HepG2 (cell line): ENCODE measurements around the gene CEP104. TPM values are rescaled to one million over a fixed set of nuclear protein-coding genes. Genes with fewer than 3 reads are reported as not detected.

Experiments used
- ARHGAP35 ChIP-seq: sonication (generic); formaldehyde crosslinking; IDR thresholded peaks from 2 replicates; pipeline ENCODE4 v1.9.0; 2022; ENCODE audit warnings: mild to moderate bottlenecking, inconsistent platforms, moderate library complexity, missing genetic modification reagents, borderline replicate concordance
- ATF7 ChIP-seq, 2 experiments: fragments of 450-650 bp in 1 of 2; sonication (generic) in 1 of 2; formaldehyde crosslinking in 1 of 2; IDR thresholded peaks; 2 replicates each; pipeline versions ENCODE4 v1.4.0 to v1.6.1; 2016 to 2020; ENCODE audit warnings: antibody characterized with exemption in 1 of 2, mild to moderate bottlenecking in 1 of 2, missing genetic modification reagents in 1 of 2
- CBX2 ChIP-seq, 2 experiments: fragments of 200-600 bp in 1 of 2; sonication (generic); formaldehyde crosslinking in 1 of 2; IDR thresholded peaks; 2 replicates each; pipeline versions ENCODE4 v1.7.0 to v1.8.1; 2018 to 2022; ENCODE audit warnings: low read depth in 2 of 2, low read length in 1 of 2, mild to moderate bottlenecking in 1 of 2, missing genetic modification reagents in 1 of 2
- CCDC6 ChIP-seq: sonication (generic); formaldehyde crosslinking; IDR thresholded peaks from 2 replicates; pipeline ENCODE4 v1.8.1; 2022; ENCODE audit warnings: mild to moderate bottlenecking, missing genetic modification reagents, moderate library complexity
- GTF3A ChIP-seq: sonication (generic); formaldehyde crosslinking; conservative IDR thresholded peaks from 2 replicates; pipeline ENCODE4 v1.4.0; 2020; ENCODE audit warnings: mild to moderate bottlenecking, missing genetic modification reagents
- MAFF ChIP-seq: IDR thresholded peaks from 2 replicates; pipeline ENCODE4 v1.6.1; 2011; ENCODE audit warnings: low read depth, low read length, improper control_type of control experiment
- NFE2 ChIP-seq: sonication (generic); formaldehyde crosslinking; IDR thresholded peaks from 2 replicates; pipeline ENCODE4 v1.4.0; 2020; ENCODE audit warnings: missing genetic modification reagents
- NONO ChIP-seq, 2 experiments: fragments of 450-650 bp in 1 of 2; sonication (generic) in 1 of 2; formaldehyde crosslinking in 1 of 2; IDR thresholded peaks in 1 of 2; conservative IDR thresholded peaks in 1 of 2; 2 replicates each; pipeline versions ENCODE4 v1.6.1 to v1.8.0; 2017 to 2022; ENCODE audit warnings: mild to moderate bottlenecking in 1 of 2, missing genetic modification reagents in 1 of 2, moderate library complexity in 1 of 2
- PPARG ChIP-seq: conservative IDR thresholded peaks from 2 replicates; pipeline ENCODE4 v1.6.1; 2016; ENCODE audit warnings: missing biosample characterization, missing genetic modification reagents
- SATB2 ChIP-seq: sonication (generic); formaldehyde crosslinking; IDR thresholded peaks from 2 replicates; pipeline ENCODE4 v1.5.0; 2020; ENCODE audit warnings: missing genetic modification reagents
- SUZ12 ChIP-seq: fragments of 150-350 bp; IDR thresholded peaks from 2 replicates; pipeline ENCODE4 v1.6.1; 2014; ENCODE audit warnings: low read depth, low read length
- ZEB1 ChIP-seq: IDR thresholded peaks from 2 replicates; pipeline ENCODE4 v1.6.1; 2012; ENCODE audit warnings: mild to moderate bottlenecking, low read depth, inconsistent platforms; ENCODE audit not compliant: insufficient replicate concordance
- ZNF160 ChIP-seq: sonication (generic); formaldehyde crosslinking; IDR thresholded peaks from 2 replicates; pipeline ENCODE4 v1.8.0; 2022; ENCODE audit warnings: mild to moderate bottlenecking, inconsistent platforms, missing genetic modification reagents
- ZNF264 ChIP-seq: sonication (generic); formaldehyde crosslinking; IDR thresholded peaks from 2 replicates; pipeline ENCODE4 v1.4.0; 2020; ENCODE audit warnings: missing genetic modification reagents
- polyA plus RNA-seq, 8 experiments: library from polyadenylated mRNA; depleted of rRNA in 3 of 8; stranded (reverse) in 7 of 8; unstranded in 1 of 8; fragments of >200 nt; fragmentation: Illumina TruSeq in 4 of 8; extraction: Trizol in 4 of 8; gene quantifications; 2 replicates each; pipeline versions ENCODE4 v1.2.1 to v1.2.3, GENCODE V29; 2011 to 2016; ENCODE audit warnings: low read depth in 4 of 8, missing spikeins in 1 of 8, mixed read lengths in 1 of 8; ENCODE audit not compliant: insufficient read depth in 1 of 8
- total RNA-seq, 5 experiments: library from RNA; depleted of rRNA; stranded (reverse); fragments of >200 nt; fragmentation: Illumina TruSeq; extraction: Trizol; gene quantifications; 2 replicates each; pipeline ENCODE4 v1.2.3, GENCODE V29; 2016; ENCODE audit warnings: low read depth in 1 of 5
- TF ChIP-seq, protein P1 (sequence below): sonication (generic); formaldehyde crosslinking; IDR thresholded peaks from 2 replicates; pipeline ENCODE4 v1.4.0; 2020; ENCODE audit warnings: mild to moderate bottlenecking, missing genetic modification reagents
- TF ChIP-seq, protein P2 (sequence below): sonication (generic); formaldehyde crosslinking; IDR thresholded peaks from 2 replicates; pipeline ENCODE4 v1.8.1; 2023; ENCODE audit warnings: mild to moderate bottlenecking, moderate library complexity, missing genetic modification reagents
- TF ChIP-seq, protein P3 (sequence below): sonication (generic); formaldehyde crosslinking; conservative IDR thresholded peaks from 2 replicates; pipeline ENCODE4 v1.8.0; 2022; ENCODE audit warnings: low read depth, missing genetic modification reagents
- TF ChIP-seq, protein P4 (sequence below): IDR thresholded peaks from 2 replicates; pipeline ENCODE4 v1.6.1; 2016; ENCODE audit warnings: missing compliant biosample characterization, missing genetic modification reagents, borderline replicate concordance
- TF ChIP-seq, protein P5 (sequence below): sonication (generic); formaldehyde crosslinking; IDR thresholded peaks from 2 replicates; pipeline ENCODE4 v1.5.0; 2020; ENCODE audit warnings: missing genetic modification reagents, mild to moderate bottlenecking, borderline replicate concordance

Gene CEP104
- total and polyA plus RNA-seq, 2 of the 13 experiments (the other 11 are each of a cell fraction or from before 2014, with no cell fraction given) = 20.4 to 30.1 TPM

DNA sequence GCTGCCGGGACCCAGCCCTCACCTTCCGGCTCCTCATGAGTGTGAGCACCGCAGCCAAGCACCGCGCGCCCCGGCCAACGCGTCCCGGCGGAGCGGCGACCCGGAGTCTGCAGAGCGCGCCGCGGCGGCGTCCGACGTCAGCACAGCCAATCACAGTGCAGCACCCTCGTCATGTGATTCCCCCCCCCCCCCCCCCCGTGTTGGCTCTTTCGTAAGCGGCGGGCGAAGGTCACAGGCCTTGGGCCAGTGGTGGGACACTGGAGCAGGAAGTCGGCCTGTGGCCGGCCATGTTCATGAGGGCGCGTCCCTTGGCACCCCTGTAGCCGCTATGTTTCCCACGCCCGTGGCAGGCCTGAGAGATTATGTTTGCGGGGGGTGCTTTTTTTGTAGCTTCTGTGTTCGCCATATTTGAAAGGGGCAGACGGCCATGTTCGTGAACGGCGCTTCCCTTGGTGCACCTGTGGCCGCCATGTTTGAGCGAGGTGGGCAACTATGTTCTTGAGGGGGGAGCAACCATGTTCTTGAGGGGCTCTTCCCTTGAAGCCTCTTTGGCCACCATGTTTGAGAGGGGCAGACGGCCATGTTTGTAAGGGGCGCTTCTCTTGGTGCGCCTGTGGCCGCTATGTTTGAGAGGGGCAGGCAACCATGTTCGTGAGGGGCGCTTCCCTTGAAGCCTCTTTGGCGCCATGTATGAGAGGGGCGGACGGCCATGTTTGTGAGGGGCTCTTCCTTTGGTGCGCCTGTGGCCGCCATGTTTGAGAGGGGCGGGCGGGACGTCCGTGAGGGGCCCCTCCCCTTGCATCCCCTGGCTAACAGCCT, 43.3 kb upstream of the CEP104 start, which contains the start of gene C1orf174 (continued):
- no peak for TF ChIP-seq ARHGAP35 (CRISPR knock-in tag)
- no peak for TF ChIP-seq MAFF
- no peak for TF ChIP-seq GTF3A (CRISPR knock-in tag)
- TF ChIP-seq PPARG (CRISPR knock-in tag) = no peak
- no peak for TF ChIP-seq NONO (IDR thresholded peaks at IDR 0.05)
- no peak; the same call in 1 of the 2 replicates for TF ChIP-seq NONO (CRISPR knock-in tag; conservative IDR thresholded peaks at IDR 0.05)
- TF ChIP-seq, protein P1, sequence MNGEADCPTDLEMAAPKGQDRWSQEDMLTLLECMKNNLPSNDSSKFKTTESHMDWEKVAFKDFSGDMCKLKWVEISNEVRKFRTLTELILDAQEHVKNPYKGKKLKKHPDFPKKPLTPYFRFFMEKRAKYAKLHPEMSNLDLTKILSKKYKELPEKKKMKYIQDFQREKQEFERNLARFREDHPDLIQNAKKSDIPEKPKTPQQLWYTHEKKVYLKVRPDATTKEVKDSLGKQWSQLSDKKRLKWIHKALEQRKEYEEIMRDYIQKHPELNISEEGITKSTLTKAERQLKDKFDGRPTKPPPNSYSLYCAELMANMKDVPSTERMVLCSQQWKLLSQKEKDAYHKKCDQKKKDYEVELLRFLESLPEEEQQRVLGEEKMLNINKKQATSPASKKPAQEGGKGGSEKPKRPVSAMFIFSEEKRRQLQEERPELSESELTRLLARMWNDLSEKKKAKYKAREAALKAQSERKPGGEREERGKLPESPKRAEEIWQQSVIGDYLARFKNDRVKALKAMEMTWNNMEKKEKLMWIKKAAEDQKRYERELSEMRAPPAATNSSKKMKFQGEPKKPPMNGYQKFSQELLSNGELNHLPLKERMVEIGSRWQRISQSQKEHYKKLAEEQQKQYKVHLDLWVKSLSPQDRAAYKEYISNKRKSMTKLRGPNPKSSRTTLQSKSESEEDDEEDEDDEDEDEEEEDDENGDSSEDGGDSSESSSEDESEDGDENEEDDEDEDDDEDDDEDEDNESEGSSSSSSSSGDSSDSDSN (CRISPR knock-in tag) = peak; percentile 55
- TF ChIP-seq ATF7 (IDR thresholded peaks at IDR 0.05) = no peak
- 0 out of 2 replicates have a peak, but pooled peaks have one; percentile 23 for TF ChIP-seq ATF7 (CRISPR knock-in tag; IDR thresholded peaks at IDR 0.05)
- TF ChIP-seq, protein P2, sequence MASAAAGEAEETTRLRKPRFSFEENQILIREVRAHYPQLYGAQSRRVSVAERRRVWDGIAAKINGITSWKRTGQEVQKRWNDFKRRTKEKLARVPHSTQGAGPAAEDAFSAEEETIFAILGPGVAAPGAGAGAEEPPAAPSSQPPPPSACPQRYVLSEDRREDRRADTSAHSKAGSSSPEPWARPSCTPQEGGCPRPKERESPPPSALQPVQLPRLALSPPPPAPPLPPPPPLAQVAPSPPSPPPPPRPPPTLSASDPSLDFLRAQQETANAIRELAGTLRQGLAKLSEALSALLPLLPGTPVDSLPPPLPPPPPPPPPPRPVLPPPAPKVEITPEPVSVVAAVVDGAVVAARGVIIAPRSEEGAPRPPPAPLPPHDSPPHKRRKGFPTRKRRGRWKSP (CRISPR knock-in tag) = peak; percentile 79; the same call in 1 of the 2 replicates
- TF ChIP-seq CCDC6 (CRISPR knock-in tag) = 0 out of 2 replicates have a peak, but pooled peaks have one; percentile 67
- no peak for TF ChIP-seq SATB2 (CRISPR knock-in tag)
- TF ChIP-seq, protein P3, sequence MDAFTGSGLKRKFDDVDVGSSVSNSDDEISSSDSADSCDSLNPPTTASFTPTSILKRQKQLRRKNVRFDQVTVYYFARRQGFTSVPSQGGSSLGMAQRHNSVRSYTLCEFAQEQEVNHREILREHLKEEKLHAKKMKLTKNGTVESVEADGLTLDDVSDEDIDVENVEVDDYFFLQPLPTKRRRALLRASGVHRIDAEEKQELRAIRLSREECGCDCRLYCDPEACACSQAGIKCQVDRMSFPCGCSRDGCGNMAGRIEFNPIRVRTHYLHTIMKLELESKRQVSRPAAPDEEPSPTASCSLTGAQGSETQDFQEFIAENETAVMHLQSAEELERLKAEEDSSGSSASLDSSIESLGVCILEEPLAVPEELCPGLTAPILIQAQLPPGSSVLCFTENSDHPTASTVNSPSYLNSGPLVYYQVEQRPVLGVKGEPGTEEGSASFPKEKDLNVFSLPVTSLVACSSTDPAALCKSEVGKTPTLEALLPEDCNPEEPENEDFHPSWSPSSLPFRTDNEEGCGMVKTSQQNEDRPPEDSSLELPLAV (CRISPR knock-in tag) = no peak
- TF ChIP-seq, protein P4, sequence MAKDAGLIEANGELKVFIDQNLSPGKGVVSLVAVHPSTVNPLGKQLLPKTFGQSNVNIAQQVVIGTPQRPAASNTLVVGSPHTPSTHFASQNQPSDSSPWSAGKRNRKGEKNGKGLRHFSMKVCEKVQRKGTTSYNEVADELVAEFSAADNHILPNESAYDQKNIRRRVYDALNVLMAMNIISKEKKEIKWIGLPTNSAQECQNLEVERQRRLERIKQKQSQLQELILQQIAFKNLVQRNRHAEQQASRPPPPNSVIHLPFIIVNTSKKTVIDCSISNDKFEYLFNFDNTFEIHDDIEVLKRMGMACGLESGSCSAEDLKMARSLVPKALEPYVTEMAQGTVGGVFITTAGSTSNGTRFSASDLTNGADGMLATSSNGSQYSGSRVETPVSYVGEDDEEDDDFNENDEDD (CRISPR knock-in tag) = peak; percentile 80; the same call in 1 of the 2 replicates
- TF ChIP-seq SUZ12 = no peak
- 0 out of 2 replicates have a peak, but pooled peaks have one; percentile 21 for TF ChIP-seq ZNF264
- TF ChIP-seq NFE2 = no peak
- no peak for TF ChIP-seq CBX2 (IDR thresholded peaks at IDR 0.05; ENCODE audit: low read depth, low read length)
- TF ChIP-seq CBX2 (CRISPR knock-in tag; IDR thresholded peaks at IDR 0.05; ENCODE audit: low read depth) = no peak
- no peak for TF ChIP-seq ZNF160 (CRISPR knock-in tag)
- TF ChIP-seq ZEB1 = no peak
- TF ChIP-seq, protein P5, sequence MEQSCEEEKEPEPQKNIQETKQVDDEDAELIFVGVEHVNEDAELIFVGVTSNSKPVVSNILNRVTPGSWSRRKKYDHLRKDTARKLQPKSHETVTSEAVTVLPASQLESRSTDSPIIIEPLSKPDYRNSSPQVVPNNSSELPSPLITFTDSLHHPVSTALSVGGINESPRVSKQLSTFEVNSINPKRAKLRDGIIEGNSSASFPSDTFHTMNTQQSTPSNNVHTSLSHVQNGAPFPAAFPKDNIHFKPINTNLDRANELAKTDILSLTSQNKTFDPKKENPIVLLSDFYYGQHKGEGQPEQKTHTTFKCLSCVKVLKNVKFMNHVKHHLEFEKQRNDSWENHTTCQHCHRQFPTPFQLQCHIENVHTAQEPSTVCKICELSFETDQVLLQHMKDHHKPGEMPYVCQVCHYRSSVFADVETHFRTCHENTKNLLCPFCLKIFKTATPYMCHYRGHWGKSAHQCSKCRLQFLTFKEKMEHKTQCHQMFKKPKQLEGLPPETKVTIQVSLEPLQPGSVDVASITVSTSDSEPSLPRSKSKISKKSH (CRISPR knock-in tag) = no peak
